Activated CD4-positive, alpha-beta T cell treated with anti-CD3 and anti-CD28 coated beads for 24 hours (primary cell): ENCODE results near the gene ANXA2.
"Not testable (repeated sequence)": the region's sequence is repeated elsewhere in the genome, so short reads cannot be mapped to it uniquely, and the experiment has no call there.

Experiments used
- DNase-seq, 2 donors: peaks; one replicate each; pipeline ENCODE4 v3.0.0-alpha.2; 2020; ENCODE audit warnings: low read depth in 2 of 2

The ANXA2 gene

GRCh38 chr15:60397772-60398445, at the start of gene ANXA2:
TSS of gene ANXA2 (minus strand) at chr15:60397986. CDS start at chr15:60386075, 11,911 bp downstream.
- DNase-seq, result peak; percentile 66 to 68

- DNase-seq, result no peak
These were observed 46.6 kb upstream of the ANXA2 start for GRCh38 chr15:60444289-60444912.

GRCh38 chr15:60442763-60443162, 45.0 kb upstream of the ANXA2 start:
- DNase-seq, result no peak

- no peak for DNase-seq
These were observed 44.4 kb upstream of the ANXA2 start for GRCh38 chr15:60442031-60442650.

GRCh38 chr15:60441331-60441730, 43.5 kb upstream of the ANXA2 start:
- DNase-seq, result no peak

- no peak for DNase-seq
These were observed 40.9 kb upstream of the ANXA2 start for GRCh38 chr15:60438646-60439045.

GRCh38 chr15:60428935-60429334, 31.1 kb upstream of the ANXA2 start:
- no peak for DNase-seq

- DNase-seq, result no peak
These were observed 29.2 kb upstream of the ANXA2 start for GRCh38 chr15:60426870-60427508.

GRCh38 chr15:60425461-60425860, 27.7 kb upstream of the ANXA2 start:
- no peak for DNase-seq

- no peak for DNase-seq
These were observed 26.2 kb upstream of the ANXA2 start for GRCh38 chr15:60424006-60424405.

- DNase-seq, result no peak
These were observed 25.8 kb upstream of the ANXA2 start for GRCh38 chr15:60423537-60423936.

GRCh38 chr15:60421544-60421943, 23.8 kb upstream of the ANXA2 start:
- no peak for DNase-seq

GRCh38 chr15:60420203-60420716, 22.5 kb upstream of the ANXA2 start:
- DNase-seq, result no peak

GRCh38 chr15:60419753-60420152, 22.0 kb upstream of the ANXA2 start:
- no peak for DNase-seq

GRCh38 chr15:60418096-60418495, 20.3 kb upstream of the ANXA2 start:
- no peak for DNase-seq

GRCh38 chr15:60417112-60417511, 19.3 kb upstream of the ANXA2 start:
- DNase-seq, result no peak

- DNase-seq, result no peak
These were observed 18.7 kb upstream of the ANXA2 start for GRCh38 chr15:60416484-60416883.

GRCh38 chr15:60414016-60414682, 16.4 kb upstream of the ANXA2 start:
- DNase-seq, result no peak

- DNase-seq, result no peak
These were observed 15.5 kb upstream of the ANXA2 start for GRCh38 chr15:60413231-60413824.

- DNase-seq, result not testable (repeated sequence)
These were observed 15.0 kb upstream of the ANXA2 start for GRCh38 chr15:60412807-60413206.

- no peak for DNase-seq
These were observed 14.1 kb upstream of the ANXA2 start for GRCh38 chr15:60411774-60412425.
